GM12891 (cell line): ENCODE results near the gene MNDA.

Experiments
- POLR2A ChIP-seq: IDR thresholded peaks from 2 replicates; pipeline ENCODE4 v1.6.1; 2011; ENCODE audit warnings: low read depth, low read length, control low read depth
- POLR2AphosphoS5 ChIP-seq: IDR thresholded peaks from 2 replicates; pipeline ENCODE4 v1.6.1; 2011; ENCODE audit warnings: low read depth, low read length, control low read depth
- POU2F2 ChIP-seq: IDR thresholded peaks from 2 replicates; pipeline ENCODE4 v1.6.1; 2011; ENCODE audit warnings: low read depth, mild to moderate bottlenecking, control low read depth, low read length, moderate library complexity
- SPI1 ChIP-seq: IDR thresholded peaks from 2 replicates; pipeline ENCODE4 v1.6.1; 2011; ENCODE audit warnings: low read depth, low read length, control low read depth

DNA sequence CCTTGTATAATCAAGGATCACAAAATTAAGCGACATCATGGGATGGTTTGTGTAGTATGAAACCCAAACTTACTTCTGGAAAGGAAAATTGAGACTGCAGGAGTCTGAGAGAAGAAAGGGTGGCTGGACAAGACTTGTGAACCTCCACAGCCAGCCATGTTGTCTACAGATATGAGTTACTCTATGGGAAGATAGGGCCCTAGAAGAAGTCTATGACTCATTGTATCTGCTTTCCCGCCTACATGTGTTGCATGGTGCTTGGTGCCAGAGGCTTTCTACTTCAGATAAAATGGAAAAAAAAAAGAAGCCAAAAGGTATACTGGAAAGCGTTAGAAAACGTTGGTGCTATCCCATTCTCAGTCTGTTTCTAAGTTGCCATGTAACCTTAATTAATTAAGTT is 31.5 kb upstream of the MNDA start:
- TF ChIP-seq SPI1 (no peak), POLR2AphosphoS5 (no peak), POLR2A (no peak), POU2F2 (no peak)
